HCT116 (cell line): ENCODE measurements around the gene NUMB. TPM values are rescaled to one million over a fixed set of nuclear protein-coding genes. Genes with fewer than 3 reads are reported as not detected.

ENCODE experiments used
- ATAC-seq: fragments of 200-7000 bp; cut with Tn5 transposase; 2 replicates; pipeline ENCODE4 v1.9.1; 2020; ENCODE audit warnings: mild to moderate bottlenecking, moderate library complexity
- BruUV-seq: library from RNA; stranded (reverse); fragments of 400-500 nt; replicated peaks from 2 replicates; lab custom pipeline; 2021; lab: Mats Ljungman, UMichigan
- CTCF ChIA-PET: fragments of 300-600 bp; sonication (Branson Sonifier 250); formaldehyde crosslinking; loops from one replicate; lab custom pipeline; 2021; ENCODE audit warnings: antibody characterized with exemption; lab: Charles Lee
- POLR2A ChIA-PET: fragments of 300-600, 350-600 bp; sonication (Branson Sonifier 250); formaldehyde crosslinking; loops from one replicate; lab custom pipeline; 2021; ENCODE audit warnings: antibody characterized with exemption; lab: Charles Lee
- RAD21 ChIA-PET, 2 experiments: fragments of 300-600 bp; sonication (Branson Sonifier 250); formaldehyde crosslinking; loops; one replicate each; lab custom pipeline; 2023; ENCODE audit warnings: low total read pairs in 2 of 2; ENCODE audit not compliant: uncharacterized antibody in 2 of 2, unreplicated experiment in 2 of 2, low non-redundant PET in 1 of 2; lab: Charles Lee
- DNase-seq: peaks from one replicate; pipeline ENCODE4 v3.0.0-alpha.2; 2010; ENCODE audit warnings: low read depth, low spot score
- H2AFZ ChIP-seq: fragments of 200-600 bp; shearing (Covaris generic), sonication (generic); 2 replicates; pipeline ENCODE4 v1.6.1; 2017; ENCODE audit warnings: low read depth, mixed run types, mixed read lengths, antibody characterized with exemption, low read length; ENCODE audit not compliant: poor library complexity, severe bottlenecking
- H3K27ac ChIP-seq: 2 replicates; pipeline ENCODE4 v1.5.1; 2012; ENCODE audit warnings: low read depth, low read length
- H3K27me3 ChIP-seq: fragments of 200-600 bp; sonication (generic); 2 replicates; pipeline ENCODE4 v1.6.1; 2016; ENCODE audit warnings: mixed run types, low read length, mixed read lengths; ENCODE audit not compliant: insufficient read depth
- H3K36me3 ChIP-seq, 2 experiments: fragments of 200-500 bp in 1 of 2; fragments of 200-600 bp in 1 of 2; sonication (Bioruptor generic) in 1 of 2; sonication (generic) in 1 of 2; 2 replicates each; pipeline versions ENCODE4 v1.5.1 to v1.6.1; 2014 to 2016; ENCODE audit warnings: low read length in 2 of 2, inconsistent platforms in 1 of 2, mixed read lengths in 1 of 2, mixed run types in 1 of 2; ENCODE audit not compliant: insufficient read depth in 2 of 2, control insufficient read depth in 1 of 2
- H3K4me1 ChIP-seq, 2 experiments: fragments of 200-600 bp in 1 of 2; sonication (generic) in 1 of 2; 2 replicates each; pipeline versions ENCODE4 v1.5.1 to v1.6.1; 2012 to 2017; ENCODE audit warnings: low read length in 2 of 2, inconsistent platforms in 1 of 2, mild to moderate bottlenecking in 1 of 2, mixed read lengths in 1 of 2, mixed run types in 1 of 2, moderate library complexity in 1 of 2; ENCODE audit not compliant: insufficient read depth in 2 of 2, control insufficient read depth in 1 of 2
- H3K4me2 ChIP-seq: fragments of 200-600 bp; sonication (generic); 2 replicates; pipeline ENCODE4 v1.6.1; 2017; ENCODE audit warnings: mixed run types, low read length, mixed read lengths
- H3K4me3 ChIP-seq, 2 experiments: fragments of 200-600 bp in 1 of 2; sonication (generic) in 1 of 2; replicated peaks in 1 of 2; 2 replicates each; pipeline ENCODE4 v1.5.1; 2011 to 2016; ENCODE audit warnings: low read length in 2 of 2, control low read depth in 1 of 2, low read depth in 1 of 2, mild to moderate bottlenecking in 1 of 2, mixed read lengths in 1 of 2, mixed run types in 1 of 2
- H3K79me2 ChIP-seq: fragments of 200-600 bp; sonication (generic); 2 replicates; pipeline ENCODE4 v1.6.1; 2017; ENCODE audit warnings: mild to moderate bottlenecking, mixed run types, low read length, moderate library complexity, mixed read lengths; ENCODE audit not compliant: insufficient read depth
- H3K9ac ChIP-seq: fragments of 200-600 bp; sonication (generic); 2 replicates; pipeline ENCODE4 v1.6.1; 2016; ENCODE audit warnings: low read length, mixed read lengths
- H3K9me2 ChIP-seq: fragments of 200-600 bp; sonication (generic), shearing (Covaris generic); 2 replicates; pipeline ENCODE4 v1.6.1; 2017; ENCODE audit warnings: mixed run types, mild to moderate bottlenecking, moderate library complexity; ENCODE audit not compliant: insufficient read depth
- H3K9me3 ChIP-seq, 2 experiments: fragments of 200-500 bp in 1 of 2; fragments of 200-600 bp in 1 of 2; sonication (Bioruptor generic) in 1 of 2; sonication (generic) in 1 of 2; 2 replicates each; pipeline ENCODE4 v1.6.1; 2014 to 2017; ENCODE audit warnings: low read length in 2 of 2, mixed read lengths in 2 of 2, inconsistent platforms in 1 of 2, low read depth in 1 of 2, mild to moderate bottlenecking in 1 of 2, mixed run types in 1 of 2, moderate library complexity in 1 of 2; ENCODE audit not compliant: control insufficient read depth in 1 of 2, insufficient read depth in 1 of 2
- H4K20me1 ChIP-seq: fragments of 200-600 bp; sonication (generic), shearing (Covaris generic); 2 replicates; pipeline ENCODE4 v1.6.1; 2017; ENCODE audit warnings: mixed run types, mild to moderate bottlenecking, moderate library complexity; ENCODE audit not compliant: insufficient read depth
- CEBPB ChIP-seq: IDR thresholded peaks from 2 replicates; pipeline ENCODE4 v1.6.1; 2012; ENCODE audit warnings: low read depth
- EGR1 ChIP-seq: IDR thresholded peaks from 2 replicates; pipeline ENCODE4 v1.6.1; 2012; ENCODE audit warnings: low read depth
- EZH2 ChIP-seq: fragments of 200-600 bp; sonication (generic); IDR thresholded peaks from 2 replicates; pipeline ENCODE4 v1.6.1; 2017; ENCODE audit warnings: antibody characterized with exemption, mixed run types
- EZH2phosphoT487 ChIP-seq: fragments of 200-600 bp; IDR thresholded peaks from 2 replicates; pipeline ENCODE4 v1.6.1; 2018; ENCODE audit warnings: antibody characterized with exemption, borderline replicate concordance
- JUND ChIP-seq: IDR thresholded peaks from 2 replicates; pipeline ENCODE4 v1.6.1; 2012
- SRF ChIP-seq: IDR thresholded peaks from 2 replicates; pipeline ENCODE4 v1.6.1; 2012; ENCODE audit warnings: low read depth
- intact Hi-C: fragments of 100-400 bp; cut with micrococcal nuclease; formaldehyde crosslinking; loops from 2 replicates; pipeline ENCODE4 v1.10.0; 2022
- total RNA-seq: library from RNA; stranded (reverse); gene quantifications from one replicate; pipeline ENCODE4 v1.2.1, GENCODE V29; 2021; ENCODE audit not compliant: unreplicated experiment
- TF ChIP-seq, protein P1 (sequence below), 3 experiments: fragments of 200-600 bp in 1 of 3; sonication (generic) in 1 of 3; IDR thresholded peaks in 2 of 3; conservative IDR thresholded peaks in 1 of 3; 2 replicates each; pipeline ENCODE4 v1.5.1; 2012 to 2017; ENCODE audit warnings: low read depth in 2 of 3, low read length in 2 of 3, antibody characterized with exemption in 1 of 3, borderline replicate concordance in 1 of 3, control low read depth in 1 of 3, mild to moderate bottlenecking in 1 of 3, mixed read lengths in 1 of 3, mixed run types in 1 of 3, moderate library complexity in 1 of 3; ENCODE audit not compliant: insufficient read depth in 1 of 3
- TF ChIP-seq, protein P2 (sequence below): IDR thresholded peaks from 2 replicates; pipeline ENCODE4 v1.6.1; 2012
- TF ChIP-seq, protein P3 (sequence below): IDR thresholded peaks from 2 replicates; pipeline ENCODE4 v1.6.1; 2012; ENCODE audit warnings: low read depth

The NUMB gene
- total RNA-seq, 1 experiment from 2014 or later: 43.0 TPM

DNA sequence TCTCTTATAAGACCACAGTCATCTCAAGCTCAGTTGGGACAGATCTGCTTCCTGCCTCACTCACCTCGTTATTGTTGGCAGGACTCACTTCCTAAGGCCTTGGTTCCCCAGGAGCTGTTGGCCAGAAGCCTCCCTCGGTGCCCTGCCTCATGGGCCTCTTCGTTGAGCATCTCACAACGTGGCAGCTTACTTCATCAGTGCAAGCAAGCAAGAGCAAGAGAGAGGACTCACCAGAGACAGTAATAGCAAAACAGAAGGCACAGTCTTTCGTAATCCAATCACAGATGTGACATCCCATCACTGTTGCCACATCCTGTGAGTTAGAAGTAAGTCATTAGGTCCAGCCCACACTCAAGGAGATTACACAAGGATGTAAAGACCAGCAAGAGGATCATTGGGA is 5.1 kb upstream of the NUMB start:
- no peak overlapping the region for H3K4me2 ChIP-seq
- H3K9me3 ChIP-seq: no peaks in the 10 kb centered on the region
- no peak for ATAC-seq
- POLR2A ChIA-PET: no interaction called here
- intact Hi-C loops: loop anchor here (5.0 kb wide), 1 partner anchor 1001 kb away; no protein-coding TSS in a partner anchor
- CTCF ChIA-PET: interaction anchor here (2.1 kb wide), 1 partner anchor 9 kb away, joined by 10 read pairs; no protein-coding TSS in a partner anchor
- H3K9ac ChIP-seq: no peak overlapping the region
- H4K20me1 ChIP-seq: no peaks in the 10 kb centered on the region
- TF ChIP-seq, protein P1, sequence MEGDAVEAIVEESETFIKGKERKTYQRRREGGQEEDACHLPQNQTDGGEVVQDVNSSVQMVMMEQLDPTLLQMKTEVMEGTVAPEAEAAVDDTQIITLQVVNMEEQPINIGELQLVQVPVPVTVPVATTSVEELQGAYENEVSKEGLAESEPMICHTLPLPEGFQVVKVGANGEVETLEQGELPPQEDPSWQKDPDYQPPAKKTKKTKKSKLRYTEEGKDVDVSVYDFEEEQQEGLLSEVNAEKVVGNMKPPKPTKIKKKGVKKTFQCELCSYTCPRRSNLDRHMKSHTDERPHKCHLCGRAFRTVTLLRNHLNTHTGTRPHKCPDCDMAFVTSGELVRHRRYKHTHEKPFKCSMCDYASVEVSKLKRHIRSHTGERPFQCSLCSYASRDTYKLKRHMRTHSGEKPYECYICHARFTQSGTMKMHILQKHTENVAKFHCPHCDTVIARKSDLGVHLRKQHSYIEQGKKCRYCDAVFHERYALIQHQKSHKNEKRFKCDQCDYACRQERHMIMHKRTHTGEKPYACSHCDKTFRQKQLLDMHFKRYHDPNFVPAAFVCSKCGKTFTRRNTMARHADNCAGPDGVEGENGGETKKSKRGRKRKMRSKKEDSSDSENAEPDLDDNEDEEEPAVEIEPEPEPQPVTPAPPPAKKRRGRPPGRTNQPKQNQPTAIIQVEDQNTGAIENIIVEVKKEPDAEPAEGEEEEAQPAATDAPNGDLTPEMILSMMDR (IDR thresholded peaks at IDR 0.05 in 2 of 3, conservative IDR thresholded peaks at IDR 0.05 in 1 of 3; ENCODE audit: borderline replicate concordance in 1 of 3, insufficient read depth in 1 of 3, low read depth in 2 of 3, low read length in 2 of 3): no peak
- TF ChIP-seq JUND: no peak
- TF ChIP-seq, protein P2, sequence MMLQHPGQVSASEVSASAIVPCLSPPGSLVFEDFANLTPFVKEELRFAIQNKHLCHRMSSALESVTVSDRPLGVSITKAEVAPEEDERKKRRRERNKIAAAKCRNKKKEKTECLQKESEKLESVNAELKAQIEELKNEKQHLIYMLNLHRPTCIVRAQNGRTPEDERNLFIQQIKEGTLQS: no peak
- no peak for TF ChIP-seq EZH2
- TF ChIP-seq, protein P3, sequence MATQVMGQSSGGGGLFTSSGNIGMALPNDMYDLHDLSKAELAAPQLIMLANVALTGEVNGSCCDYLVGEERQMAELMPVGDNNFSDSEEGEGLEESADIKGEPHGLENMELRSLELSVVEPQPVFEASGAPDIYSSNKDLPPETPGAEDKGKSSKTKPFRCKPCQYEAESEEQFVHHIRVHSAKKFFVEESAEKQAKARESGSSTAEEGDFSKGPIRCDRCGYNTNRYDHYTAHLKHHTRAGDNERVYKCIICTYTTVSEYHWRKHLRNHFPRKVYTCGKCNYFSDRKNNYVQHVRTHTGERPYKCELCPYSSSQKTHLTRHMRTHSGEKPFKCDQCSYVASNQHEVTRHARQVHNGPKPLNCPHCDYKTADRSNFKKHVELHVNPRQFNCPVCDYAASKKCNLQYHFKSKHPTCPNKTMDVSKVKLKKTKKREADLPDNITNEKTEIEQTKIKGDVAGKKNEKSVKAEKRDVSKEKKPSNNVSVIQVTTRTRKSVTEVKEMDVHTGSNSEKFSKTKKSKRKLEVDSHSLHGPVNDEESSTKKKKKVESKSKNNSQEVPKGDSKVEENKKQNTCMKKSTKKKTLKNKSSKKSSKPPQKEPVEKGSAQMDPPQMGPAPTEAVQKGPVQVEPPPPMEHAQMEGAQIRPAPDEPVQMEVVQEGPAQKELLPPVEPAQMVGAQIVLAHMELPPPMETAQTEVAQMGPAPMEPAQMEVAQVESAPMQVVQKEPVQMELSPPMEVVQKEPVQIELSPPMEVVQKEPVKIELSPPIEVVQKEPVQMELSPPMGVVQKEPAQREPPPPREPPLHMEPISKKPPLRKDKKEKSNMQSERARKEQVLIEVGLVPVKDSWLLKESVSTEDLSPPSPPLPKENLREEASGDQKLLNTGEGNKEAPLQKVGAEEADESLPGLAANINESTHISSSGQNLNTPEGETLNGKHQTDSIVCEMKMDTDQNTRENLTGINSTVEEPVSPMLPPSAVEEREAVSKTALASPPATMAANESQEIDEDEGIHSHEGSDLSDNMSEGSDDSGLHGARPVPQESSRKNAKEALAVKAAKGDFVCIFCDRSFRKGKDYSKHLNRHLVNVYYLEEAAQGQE: no peak
- no peak for TF ChIP-seq EZH2phosphoT487
- no peak for TF ChIP-seq EGR1
- peak; percentile 67 for TF ChIP-seq CEBPB
- no peak for TF ChIP-seq SRF
- no peaks in the 10 kb centered on the region for H3K36me3 ChIP-seq
- H3K4me3 ChIP-seq: no peak overlapping the region
- H3K27me3 ChIP-seq: no peaks in the 10 kb centered on the region
- no peak overlapping the region for H3K27ac ChIP-seq
- RAD21 ChIA-PET: interaction anchor here in 1 of 2 experiments (0.6 kb wide), 1 partner anchor 167 kb away, joined by 3 read pairs; no protein-coding TSS in a partner anchor
- no peak for DNase-seq
- peaks cover 3 to 12% of the 10 kb centered on the region in 2 experiments; a peak in 3 of 4 replicates for H3K4me1 ChIP-seq
- no peak overlapping the region for H2AFZ ChIP-seq
- H3K79me2 ChIP-seq: no peaks in the 10 kb centered on the region
- BruUV-seq: no TSS peak
- H3K9me2 ChIP-seq: no peaks in the 10 kb centered on the region
